ENCODE results near the gene TPCN1. TPM values are rescaled to one million over a fixed set of nuclear protein-coding genes. Genes with fewer than 3 reads are reported as not detected.
A peak's percentile ranks its signal among the peaks of the same experiment; 100 is the strongest.

TPCN1 gene
- total RNA-seq, 1 donor from 2014 or later: 8.4 TPM

- no peak for TF ChIP-seq CTCF (IDR thresholded peaks at IDR 0.05; ENCODE audit: unreplicated experiment)
- Mint-ChIP-seq H3K4me1 (ENCODE audit: unreplicated experiment) (no peaks in the 10 kb centered on the region), H3K4me3 (ENCODE audit: unreplicated experiment) (no peak overlapping the region), H3K27ac (ENCODE audit: unreplicated experiment) (no peak overlapping the region), H3K36me3 (ENCODE audit: low read depth, unreplicated experiment) (no peaks in the 10 kb centered on the region), H3K27me3 (ENCODE audit: unreplicated experiment) (peaks cover 3% of the 10 kb centered on the region), H3K9me3 (ENCODE audit: unreplicated experiment) (no peaks in the 10 kb centered on the region)
- DNase-seq (ENCODE audit: low spot score): no peak
These were observed 6.3 kb upstream of the TPCN1 start for GRCh38 chr12:113214895-113215400.

- no peak overlapping the region for H3K27ac Mint-ChIP-seq (ENCODE audit: unreplicated experiment)
- no peak for TF ChIP-seq CTCF (IDR thresholded peaks at IDR 0.05; ENCODE audit: unreplicated experiment)
- H3K27me3 Mint-ChIP-seq (ENCODE audit: unreplicated experiment): peaks cover 1% of the 10 kb centered on the region
- no peaks in the 10 kb centered on the region for H3K9me3 Mint-ChIP-seq (ENCODE audit: unreplicated experiment)
- DNase-seq (ENCODE audit: low spot score): no peak
- no peak overlapping the region for H3K4me3 Mint-ChIP-seq (ENCODE audit: unreplicated experiment)
- peaks cover 1% of the 10 kb centered on the region for H3K4me1 Mint-ChIP-seq (ENCODE audit: unreplicated experiment)
- no peaks in the 10 kb centered on the region for H3K36me3 Mint-ChIP-seq (ENCODE audit: low read depth, unreplicated experiment)
These were observed 5.2 kb upstream of the TPCN1 start for GRCh38 chr12:113216027-113216426.

- Mint-ChIP-seq H3K9me3 (ENCODE audit: unreplicated experiment) (no peaks in the 10 kb centered on the region), H3K4me1 (ENCODE audit: unreplicated experiment) (peaks cover 18% of the 10 kb centered on the region), H3K36me3 (ENCODE audit: low read depth, unreplicated experiment) (no peaks in the 10 kb centered on the region), H3K4me3 (ENCODE audit: unreplicated experiment) (peak overlapping the region; percentile 93), H3K27ac (ENCODE audit: unreplicated experiment) (peak overlapping the region; percentile 80), H3K27me3 (ENCODE audit: unreplicated experiment) (no peaks in the 10 kb centered on the region)
- no peak for TF ChIP-seq CTCF (IDR thresholded peaks at IDR 0.05; ENCODE audit: unreplicated experiment)
- peak; percentile 13 for DNase-seq (ENCODE audit: low spot score)
These were observed 577 bp upstream of the TPCN1 start for GRCh38 chr12:113220593-113221180.

GRCh38 chr12:113221997-113222729 lies 899 bp downstream of the TPCN1 start:
- DNase-seq (ENCODE audit: low spot score): no peak
- H3K4me3 Mint-ChIP-seq (ENCODE audit: unreplicated experiment): peak overlapping the region; percentile 93
- no peaks in the 10 kb centered on the region for H3K9me3 Mint-ChIP-seq (ENCODE audit: unreplicated experiment)
- peaks cover 1% of the 10 kb centered on the region for H3K27me3 Mint-ChIP-seq (ENCODE audit: unreplicated experiment)
- H3K27ac Mint-ChIP-seq (ENCODE audit: unreplicated experiment): peak overlapping the region; percentile 61
- TF ChIP-seq CTCF (IDR thresholded peaks at IDR 0.05; ENCODE audit: unreplicated experiment): no peak
- peaks cover 18% of the 10 kb centered on the region for H3K4me1 Mint-ChIP-seq (ENCODE audit: unreplicated experiment)
- no peaks in the 10 kb centered on the region for H3K36me3 Mint-ChIP-seq (ENCODE audit: low read depth, unreplicated experiment)

All from endothelial cell (in vitro differentiated cells).